Measurements from ENCODE around the gene SPRTN. TPM values are rescaled to one million over a fixed set of nuclear protein-coding genes. Genes with fewer than 3 reads are reported as not detected.

The SPRTN gene
- 14.2 and 18.9 TPM in 2 replicates for total RNA-seq

GRCh38 chr1:231338270-231339128 is at the start of gene SPRTN:
SPRTN (plus strand) TSS chr1:231338293; CDS start chr1:231338384, 91 bp downstream.
- no peak for TF ChIP-seq CTCF (IDR thresholded peaks at IDR 0.05)
- Mint-ChIP-seq H3K4me3 (peak within 1 kb of the TSS; percentile 99), H3K4me1 (peaks cover 57% of the 10 kb centered on the region), H3K27ac (peak within 1 kb of the TSS; percentile 99), H3K36me3 (ENCODE audit: low read depth) (peaks cover 48% of the 10 kb centered on the region), H3K9me3 (no peaks in the 10 kb centered on the region), H3K27me3 (peaks cover 1% of the 10 kb centered on the region)
- CTCF ChIA-PET: interaction anchor here (1.1 to 1.7 kb wide), 5 partner anchors 16 to 418 kb away, joined by 3 to 7 read pairs (median 3); no protein-coding TSS in a partner anchor
- DNase-seq (no peak), ATAC-seq (ENCODE audit: low read depth) (peak; percentile 0)
- POLR2A ChIA-PET: interaction anchor here (0.6 to 2.5 kb wide), 20 partner anchors 8 to 1780 kb away, joined by 3 to 23 read pairs (median 4); partner anchors contain the start of genes ABCB10, EGLN1, GNPAT and MAP10
- intact Hi-C loops (cut with micrococcal nuclease): loop anchor here (1.0 to 10.0 kb wide), 6 partner anchors 83 to 696 kb away; partner anchors contain the start of genes C1orf198, COG2 and TSNAX

GRCh38 chr1:231295938-231296337 is 42.2 kb upstream of the SPRTN start:
- H3K4me3 Mint-ChIP-seq: no peak overlapping the region
- H3K27ac Mint-ChIP-seq: no peak overlapping the region
- no peaks in the 10 kb centered on the region for H3K36me3 Mint-ChIP-seq (ENCODE audit: low read depth)

GRCh38 chr1:231301990-231302389 is 36.1 kb upstream of the SPRTN start:
- no peak overlapping the region for H3K4me3 Mint-ChIP-seq
- ChIA-PET CTCF (no interaction called here), POLR2A (no interaction called here)
- no peaks in the 10 kb centered on the region for H3K27me3 Mint-ChIP-seq
- H3K4me1 Mint-ChIP-seq: no peaks in the 10 kb centered on the region
- TF ChIP-seq CTCF (IDR thresholded peaks at IDR 0.05): no peak
- no peaks in the 10 kb centered on the region for H3K36me3 Mint-ChIP-seq (ENCODE audit: low read depth)
- no peak for DNase-seq
- no peak overlapping the region for H3K27ac Mint-ChIP-seq
- ATAC-seq (ENCODE audit: low read depth): no peak
- intact Hi-C loops (cut with micrococcal nuclease): no loop called here
- no peaks in the 10 kb centered on the region for H3K9me3 Mint-ChIP-seq

More at GRCh38 chr1:231295938-231296337, 42.2 kb upstream of the SPRTN start:
- Mint-ChIP-seq H3K9me3 (no peaks in the 10 kb centered on the region), H3K27me3 (no peaks in the 10 kb centered on the region), H3K4me1 (no peaks in the 10 kb centered on the region)
- TF ChIP-seq CTCF (IDR thresholded peaks at IDR 0.05): no peak
- ChIA-PET CTCF (no interaction called here), POLR2A (no interaction called here)
- no peak for DNase-seq
- no peak for ATAC-seq (ENCODE audit: low read depth)
- intact Hi-C loops (cut with micrococcal nuclease): no loop called here

GRCh38 chr1:231310391-231310934 is 27.6 kb upstream of the SPRTN start:
- no peak for TF ChIP-seq CTCF (IDR thresholded peaks at IDR 0.05)
- Mint-ChIP-seq H3K27ac (no peak overlapping the region), H3K27me3 (no peaks in the 10 kb centered on the region), H3K4me1 (no peaks in the 10 kb centered on the region), H3K9me3 (no peaks in the 10 kb centered on the region), H3K36me3 (ENCODE audit: low read depth) (no peaks in the 10 kb centered on the region), H3K4me3 (no peak overlapping the region)
- intact Hi-C loops (cut with micrococcal nuclease): no loop called here
- ChIA-PET POLR2A (no interaction called here), CTCF (no interaction called here)
- ATAC-seq (ENCODE audit: low read depth) (no peak), DNase-seq (no peak)

GRCh38 chr1:231311720-231312431 is 26.2 kb upstream of the SPRTN start:
- Mint-ChIP-seq H3K27ac (no peak overlapping the region), H3K4me3 (no peak overlapping the region), H3K4me1 (no peaks in the 10 kb centered on the region), H3K9me3 (no peaks in the 10 kb centered on the region), H3K36me3 (ENCODE audit: low read depth) (no peaks in the 10 kb centered on the region), H3K27me3 (no peaks in the 10 kb centered on the region)
- ChIA-PET POLR2A (no interaction called here), CTCF (no interaction called here)
- TF ChIP-seq CTCF (IDR thresholded peaks at IDR 0.05): no peak
- intact Hi-C loops (cut with micrococcal nuclease): no loop called here
- DNase-seq: no peak
- ATAC-seq (ENCODE audit: low read depth): no peak
